ENCODE data around the gene EXOC3L2. TPM values are rescaled to one million over a fixed set of nuclear protein-coding genes. Genes with fewer than 3 reads are reported as not detected.

EXOC3L2 gene
- total RNA-seq, 2 experiments from 2014 or later = not detected

DNA sequence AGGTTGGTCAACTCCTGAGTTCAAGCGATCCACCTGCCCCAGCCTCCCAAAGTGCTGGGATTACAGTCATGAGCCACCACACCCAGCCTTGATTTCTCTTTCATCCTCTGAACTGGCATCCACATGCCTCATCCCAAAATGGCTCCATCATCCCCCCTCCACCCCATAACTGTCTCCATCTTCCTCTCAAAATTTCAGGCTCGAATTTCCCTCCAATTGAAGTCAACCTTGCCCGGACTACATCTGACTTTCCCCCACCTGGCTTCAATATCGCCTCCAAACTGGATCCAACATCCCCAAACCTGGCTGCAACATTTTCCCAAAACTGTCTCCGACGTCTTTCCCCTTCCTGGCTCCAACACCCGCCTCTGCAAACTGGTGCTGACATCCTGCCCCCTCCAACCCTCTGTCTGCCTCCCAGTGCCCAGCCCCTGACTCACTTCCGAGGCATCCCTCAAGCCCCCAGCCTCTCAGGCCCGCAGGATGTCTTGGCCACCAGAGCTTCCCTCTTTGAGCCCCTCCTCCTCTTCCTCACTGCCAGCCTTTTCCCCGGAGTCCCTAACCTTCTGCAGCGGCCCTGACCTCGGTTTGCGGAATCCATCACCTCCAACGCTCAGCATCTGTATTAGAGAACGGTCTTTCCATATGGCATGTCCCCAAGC is 943 bp downstream of the EXOC3L2 start:
- peaks cover 21% of the 10 kb centered on the region for H3K27me3 Mint-ChIP-seq
- no peak overlapping the region for H3K4me3 Mint-ChIP-seq

DNA sequence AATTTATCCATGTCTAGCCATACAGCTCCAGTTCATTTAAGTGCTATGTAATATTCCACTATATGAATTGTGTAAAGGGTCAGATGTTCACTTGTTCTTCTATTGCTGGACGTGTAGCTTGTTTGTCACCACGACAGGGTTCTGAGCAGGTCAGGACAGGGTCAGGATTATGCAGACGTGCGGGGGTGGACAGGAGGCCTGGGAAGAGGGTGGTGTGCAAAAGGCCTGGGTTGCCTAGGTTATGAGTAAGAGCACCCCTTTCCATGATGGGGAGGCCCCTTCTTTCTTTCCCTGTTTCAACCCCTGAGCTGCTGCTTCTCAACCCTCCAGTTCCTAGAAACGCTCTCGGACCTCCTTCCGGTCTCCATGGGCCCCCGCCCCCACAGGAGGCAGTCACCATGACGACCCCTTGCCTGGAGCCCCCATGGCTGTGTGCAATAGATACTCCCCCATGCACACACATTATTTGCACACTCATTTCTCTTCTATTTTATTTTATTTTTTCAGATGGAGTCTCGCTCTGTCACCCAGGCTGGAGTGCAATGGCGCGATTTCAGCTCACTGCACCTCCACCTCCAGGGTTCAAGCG is 2.0 kb downstream of the EXOC3L2 start:
- ATAC-seq (ENCODE audit: poor library complexity) (no peak), DNase-seq (no peak)
- H3K4me1 Mint-ChIP-seq (ENCODE audit: low read depth) = no peaks in the 10 kb centered on the region
- H3K27me3 ChIP-seq (ENCODE audit: control insufficient read depth in 1 of 2, insufficient read depth in 2 of 2, low read length in 2 of 2) = no peaks in the 10 kb centered on the region
- no peaks in the 10 kb centered on the region for H3K9me3 Mint-ChIP-seq
- no peak overlapping the region for H3K4me3 ChIP-seq (ENCODE audit: low read length)
- ChIA-PET CTCF (no interaction called here), POLR2A (no interaction called here)
- H3K4me3 Mint-ChIP-seq = no peak overlapping the region
- no peaks in the 10 kb centered on the region for H3K9me3 ChIP-seq (ENCODE audit: control insufficient read depth in 1 of 2, insufficient read depth in 1 of 2, low read length in 2 of 2)
- H3K36me3 ChIP-seq (ENCODE audit: insufficient read depth, low read length) = no peaks in the 10 kb centered on the region
- intact Hi-C loops (cut with DNase I, micrococcal nuclease) = no loop called here
- H3K27ac ChIP-seq (ENCODE audit: low read depth in 1 of 2, low read length in 2 of 2) = no peak overlapping the region
- H3K27me3 Mint-ChIP-seq = peaks cover 22% of the 10 kb centered on the region
- H3K27ac Mint-ChIP-seq = no peak overlapping the region
- TF ChIP-seq, protein P1, sequence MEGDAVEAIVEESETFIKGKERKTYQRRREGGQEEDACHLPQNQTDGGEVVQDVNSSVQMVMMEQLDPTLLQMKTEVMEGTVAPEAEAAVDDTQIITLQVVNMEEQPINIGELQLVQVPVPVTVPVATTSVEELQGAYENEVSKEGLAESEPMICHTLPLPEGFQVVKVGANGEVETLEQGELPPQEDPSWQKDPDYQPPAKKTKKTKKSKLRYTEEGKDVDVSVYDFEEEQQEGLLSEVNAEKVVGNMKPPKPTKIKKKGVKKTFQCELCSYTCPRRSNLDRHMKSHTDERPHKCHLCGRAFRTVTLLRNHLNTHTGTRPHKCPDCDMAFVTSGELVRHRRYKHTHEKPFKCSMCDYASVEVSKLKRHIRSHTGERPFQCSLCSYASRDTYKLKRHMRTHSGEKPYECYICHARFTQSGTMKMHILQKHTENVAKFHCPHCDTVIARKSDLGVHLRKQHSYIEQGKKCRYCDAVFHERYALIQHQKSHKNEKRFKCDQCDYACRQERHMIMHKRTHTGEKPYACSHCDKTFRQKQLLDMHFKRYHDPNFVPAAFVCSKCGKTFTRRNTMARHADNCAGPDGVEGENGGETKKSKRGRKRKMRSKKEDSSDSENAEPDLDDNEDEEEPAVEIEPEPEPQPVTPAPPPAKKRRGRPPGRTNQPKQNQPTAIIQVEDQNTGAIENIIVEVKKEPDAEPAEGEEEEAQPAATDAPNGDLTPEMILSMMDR (IDR thresholded peaks at IDR 0.05) = no peak
- no peaks in the 10 kb centered on the region for H3K36me3 Mint-ChIP-seq (ENCODE audit: low read depth)
- peaks cover 1% of the 10 kb centered on the region for H3K4me1 ChIP-seq (ENCODE audit: insufficient read depth, low read length)

More for the DNA sequence above, 943 bp downstream of the EXOC3L2 start:
- Mint-ChIP-seq H3K9me3 (no peaks in the 10 kb centered on the region), H3K36me3 (ENCODE audit: low read depth) (no peaks in the 10 kb centered on the region), H3K4me1 (ENCODE audit: low read depth) (peaks cover 4% of the 10 kb centered on the region), H3K27ac (no peak overlapping the region)
- CTCF ChIA-PET = no interaction called here
- no peak for DNase-seq
- TF ChIP-seq, protein P1 (IDR thresholded peaks at IDR 0.05) = no peak
- Histone ChIP-seq H3K27ac (ENCODE audit: low read depth in 1 of 2, low read length in 2 of 2) (no peak overlapping the region), H3K27me3 (ENCODE audit: control insufficient read depth in 1 of 2, insufficient read depth in 2 of 2, low read length in 2 of 2) (no peaks in the 10 kb centered on the region), H3K4me1 (ENCODE audit: insufficient read depth, low read length) (peaks cover 11% of the 10 kb centered on the region), H3K36me3 (ENCODE audit: insufficient read depth, low read length) (no peaks in the 10 kb centered on the region), H3K4me3 (ENCODE audit: low read length) (no peak overlapping the region), H3K9me3 (ENCODE audit: control insufficient read depth in 1 of 2, insufficient read depth in 1 of 2, low read length in 2 of 2) (no peaks in the 10 kb centered on the region)
- intact Hi-C loops (cut with DNase I, micrococcal nuclease) = no loop called here
- no peak for ATAC-seq (ENCODE audit: poor library complexity)
- POLR2A ChIA-PET = no interaction called here

- H3K9me3 ChIP-seq (ENCODE audit: control insufficient read depth in 1 of 2, insufficient read depth in 1 of 2, low read length in 2 of 2) = no peaks in the 10 kb centered on the region
- TF ChIP-seq, protein P1 (IDR thresholded peaks at IDR 0.05) = no peak
- Mint-ChIP-seq H3K36me3 (ENCODE audit: low read depth) (no peaks in the 10 kb centered on the region), H3K4me3 (no peak overlapping the region), H3K27me3 (peaks cover 56% of the 10 kb centered on the region), H3K9me3 (no peaks in the 10 kb centered on the region), H3K27ac (no peak overlapping the region), H3K4me1 (ENCODE audit: low read depth) (no peaks in the 10 kb centered on the region)
- ChIA-PET POLR2A (no interaction called here), CTCF (no interaction called here)
- no peaks in the 10 kb centered on the region for H3K36me3 ChIP-seq (ENCODE audit: insufficient read depth, low read length)
- no peak overlapping the region for H3K4me3 ChIP-seq (ENCODE audit: low read length)
- no peak overlapping the region for H3K27ac ChIP-seq (ENCODE audit: low read depth in 1 of 2, low read length in 2 of 2)
- H3K27me3 ChIP-seq (ENCODE audit: control insufficient read depth in 1 of 2, insufficient read depth in 2 of 2, low read length in 2 of 2) = peaks cover 4 to 12% of the 10 kb centered on the region in 2 experiments
- ATAC-seq (ENCODE audit: poor library complexity) (no peak), DNase-seq (no peak)
- peaks cover 4% of the 10 kb centered on the region for H3K4me1 ChIP-seq (ENCODE audit: insufficient read depth, low read length)
- intact Hi-C loops (cut with DNase I, micrococcal nuclease) = no loop called here
These were observed 6.7 kb downstream of the EXOC3L2 start for GRCh38 chr19:45238556-45238955.

Measured in CD4-positive, alpha-beta T cell (primary cell).